K562 (cell line): ENCODE data around the gene WNT7B. TPM values are rescaled to one million over a fixed set of nuclear protein-coding genes. Genes with fewer than 3 reads are reported as not detected.
A peak's percentile ranks its signal among the peaks of the same experiment; 100 is the strongest.

Experiments
- ATAC-seq: fragments of 200-7000 bp; cut with Tn5 transposase; 3 replicates; pipeline ENCODE4 v1.9.1; 2020; ENCODE audit warnings: moderate library complexity
- BruUV-seq: library from RNA; stranded (reverse); fragments of 400-500 nt; replicated peaks from 2 replicates; lab custom pipeline; 2021; lab: Mats Ljungman, UMichigan
- CTCF ChIA-PET: fragments of 300-600 bp; formaldehyde crosslinking; extraction: SDS; loops from one replicate; lab custom pipeline; 2021; ENCODE audit warnings: low intra/inter-chr PET ratio; lab: Yijun Ruan, JAX
- POLR2A ChIA-PET: fragments of 300-600, 350-650 bp; sonication (Branson Sonifier 250); formaldehyde crosslinking; extraction: SDS; loops from one replicate; lab custom pipeline; 2021; ENCODE audit warnings: antibody characterized with exemption, inconsistent platforms; lab: Yijun Ruan, JAX
- DNase-seq, 4 experiments: peaks; one replicate each; pipeline versions ENCODE4 v3.0.0 to v3.0.0-alpha.2; 2011 to 2018; ENCODE audit warnings: low spot score in 3 of 4, mixed read lengths in 3 of 4; ENCODE audit errors: extremely low read depth in 1 of 4
- FAIRE-seq: peaks from 2 replicates; lab custom pipeline; 2011; peaks lifted over from hg19 to GRCh38; lab: Jason Lieb, UNC
- H2AFZ ChIP-seq: 2 replicates; pipeline ENCODE4 v1.6.0; 2011; ENCODE audit warnings: low read depth, low read length, control low read depth, inconsistent platforms
- H3K27ac ChIP-seq: fragments of 200-600 bp; 3 replicates; pipeline ENCODE4 v1.8.0; 2011; ENCODE audit warnings: low read depth, mild to moderate bottlenecking, control low read depth, inconsistent platforms, low read length, moderate library complexity, mixed read lengths; ENCODE audit errors: extremely low read depth
- H3K27me3 ChIP-seq, 2 experiments: fragments of 300-600 bp in 1 of 2; 2 replicates in 1 of 2; 3 replicates in 1 of 2; pipeline versions ENCODE4 v1.6.0 to v1.8.0; 2011; ENCODE audit warnings: inconsistent platforms in 2 of 2, low read length in 2 of 2, mild to moderate bottlenecking in 1 of 2, mixed read lengths in 1 of 2, moderate library complexity in 1 of 2; ENCODE audit not compliant: control insufficient read depth in 2 of 2, insufficient read depth in 2 of 2
- H3K36me3 ChIP-seq: fragments of 300-600 bp; 3 replicates; pipeline ENCODE4 v1.8.0; 2011; ENCODE audit warnings: mild to moderate bottlenecking, low read length, inconsistent platforms; ENCODE audit not compliant: control insufficient read depth, insufficient read depth
- H3K4me1 ChIP-seq, 2 experiments: fragments of 200-600 bp in 1 of 2; replicated peaks in 1 of 2; 2 replicates in 1 of 2; 3 replicates in 1 of 2; pipeline versions ENCODE4 v1.5.1 to v1.8.0; 2011; ENCODE audit warnings: inconsistent platforms in 2 of 2, low read length in 2 of 2, mild to moderate bottlenecking in 1 of 2, mixed read lengths in 1 of 2, moderate library complexity in 1 of 2; ENCODE audit not compliant: control insufficient read depth in 2 of 2, insufficient read depth in 2 of 2
- H3K4me2 ChIP-seq: 2 replicates; pipeline ENCODE4 v1.6.1; 2011; ENCODE audit warnings: low read length, control low read depth, inconsistent platforms, mixed read lengths; ENCODE audit not compliant: insufficient read depth
- H3K4me3 ChIP-seq: fragments of 200-600 bp; sonication (generic), shearing (Covaris generic); 2 replicates; pipeline ENCODE4 v1.5.1; 2016; ENCODE audit warnings: control low read depth, inconsistent platforms
- H3K79me2 ChIP-seq: fragments of 200-600 bp; 3 replicates; pipeline ENCODE4 v1.8.0; 2011; ENCODE audit warnings: low read length, inconsistent platforms; ENCODE audit not compliant: control insufficient read depth, insufficient read depth
- H3K9ac ChIP-seq, 2 experiments: 2 replicates each; pipeline versions ENCODE4 v1.6.0 to v1.6.1; 2011; ENCODE audit warnings: low read depth in 2 of 2, low read length in 2 of 2, control low read depth in 1 of 2, inconsistent platforms in 1 of 2, mild to moderate bottlenecking in 1 of 2, mixed read lengths in 1 of 2; ENCODE audit not compliant: insufficient read depth in 1 of 2
- H3K9me1 ChIP-seq: one replicate; pipeline ENCODE4 v1.6.0; 2011; ENCODE audit warnings: inconsistent platforms, mild to moderate bottlenecking, low read length, moderate library complexity; ENCODE audit not compliant: control insufficient read depth, insufficient read depth
- H3K9me3 ChIP-seq: replicated peaks from 2 replicates; pipeline ENCODE4 v1.5.1; 2011; ENCODE audit warnings: low read depth, low read length, inconsistent platforms; ENCODE audit not compliant: control insufficient read depth, insufficient read depth
- H4K20me1 ChIP-seq: replicated peaks from 2 replicates; pipeline ENCODE4 v1.6.1; 2011; ENCODE audit warnings: low read length, inconsistent platforms, mixed read lengths; ENCODE audit not compliant: control insufficient read depth, insufficient read depth
- BCOR ChIP-seq: fragments of 450-650 bp; IDR thresholded peaks from 2 replicates; pipeline ENCODE4 v1.6.1; 2016
- ESRRA ChIP-seq: fragments of 450-650 bp; IDR thresholded peaks from 2 replicates; pipeline ENCODE4 v1.6.1; 2014; ENCODE audit warnings: low read depth, mild to moderate bottlenecking, moderate library complexity, borderline replicate concordance
- KDM1A ChIP-seq, 2 experiments: fragments of 450-650 bp; IDR thresholded peaks; 2 replicates each; pipeline ENCODE4 v1.6.1; 2016; ENCODE audit warnings: mild to moderate bottlenecking in 2 of 2
- PPARD ChIP-seq: fragments of 250-450 bp; sonication (Bioruptor Pico); IDR thresholded peaks from 2 replicates; pipeline ENCODE4 v1.8.0; 2022; ENCODE audit warnings: inconsistent platforms, mild to moderate bottlenecking, moderate library complexity
- RBFOX2 ChIP-seq: fragments of 200-400 bp; formaldehyde crosslinking; IDR thresholded peaks from 2 replicates; pipeline ENCODE4 v1.6.1; 2017; ENCODE audit warnings: low read depth, mild to moderate bottlenecking, low read length, moderate library complexity
- RBM25 ChIP-seq: fragments of 200-400 bp; formaldehyde crosslinking; IDR thresholded peaks from 2 replicates; pipeline ENCODE4 v1.6.1; 2018; ENCODE audit warnings: low read length, low read depth, moderate library complexity; ENCODE audit not compliant: severe bottlenecking
- ZSCAN29 ChIP-seq: fragments of 450-650 bp; IDR thresholded peaks from 2 replicates; pipeline ENCODE4 v1.6.1; 2017
- WGBS: fragments of 100-300 bp; shearing (Covaris generic); methylation state at CpG from one replicate; pipeline ENCODE4 v1.1.6; 2016; ENCODE audit warnings: low coverage, mixed read lengths; ENCODE audit not compliant: insufficient coverage; ENCODE audit errors: missing lambda C conversion rate; 5-methylcytosine and 5-hydroxymethylcytosine counted together
- in situ Hi-C: fragments of 300-500 bp; cut with MboI; formaldehyde crosslinking; loops from 4 replicates; pipeline ENCODE4 v1.15.0; 2018; ENCODE audit warnings: inconsistent platforms, mixed read lengths
- intact Hi-C: fragments of 100-400 bp; cut with micrococcal nuclease; formaldehyde crosslinking; loops from 2 replicates; pipeline ENCODE4 v1.14.2; 2022
- polyA plus RNA-seq, 8 experiments: library from polyadenylated mRNA; depleted of rRNA in 4 of 8; stranded (reverse) in 5 of 8; unstranded in 3 of 8; fragments of >200 nt; fragmentation: Nextera tagmentation in 2 of 8; fragmentation: Illumina TruSeq in 1 of 8; extraction: Ambion mirVana in 2 of 8; extraction: Trizol in 1 of 8; gene quantifications; 2 replicates each; pipeline versions ENCODE4 v1.2.1 to v1.2.3, GENCODE V29; 2011 to 2014; ENCODE audit warnings: inconsistent platforms in 1 of 8, missing spikeins in 1 of 8
- total RNA-seq, 7 experiments: library from RNA; depleted of rRNA in 6 of 7; stranded (reverse); fragments of >200 nt in 6 of 7; fragmentation: Illumina TruSeq in 2 of 7; extraction: Trizol in 2 of 7; gene quantifications; 2 replicates each; pipeline versions ENCODE4 v1.2.1 to v1.2.3, GENCODE V29; 2011 to 2021; ENCODE audit warnings: low replicate concordance in 1 of 7

Gene WNT7B
- total and polyA plus RNA-seq, 9 of the 15 experiments (the other 6 are each of a cell fraction or from before 2014, with no cell fraction given): not detected

- in situ Hi-C loops: no loop called here
- BruUV-seq: no TSS peak
- no peak for FAIRE-seq
- Histone ChIP-seq H2AFZ (no peak overlapping the region), H3K36me3 (no peaks in the 10 kb centered on the region), H3K9me1 (no peaks in the 10 kb centered on the region), H3K9ac (no peak overlapping the region), H3K4me1 (no peaks in the 10 kb centered on the region; a peak in 1 of 5 replicates), H3K27ac (no peak overlapping the region), H3K4me3 (no peak overlapping the region), H3K27me3 (peaks cover 0 to 9% of the 10 kb centered on the region in 2 experiments; a peak in 3 of 5 replicates), H3K4me2 (no peak overlapping the region), H3K79me2 (no peaks in the 10 kb centered on the region), H3K9me3 (no peaks in the 10 kb centered on the region), H4K20me1 (0 out of 2 replicates have a peak, but pooled peaks cover 2% of the 10 kb centered on the region)
- no peak for ATAC-seq
- peak; percentile 53; the same call in 1 of the 2 replicates for TF ChIP-seq BCOR
- no peak for TF ChIP-seq RBFOX2
- no peak for TF ChIP-seq PPARD (CRISPR knock-in tag)
- TF ChIP-seq RBM25: peak; percentile 61
- TF ChIP-seq ZSCAN29: no peak
- 0 out of 4 replicates have a peak, but pooled peaks of 1 of the 2 experiments have one; percentile 13 for TF ChIP-seq KDM1A (IDR thresholded peaks at IDR 0.05)
- TF ChIP-seq ESRRA: peak; percentile 89
- no peak for DNase-seq
- 2% methylated on average over 9 of the region's 14 CpGs for WGBS
- ChIA-PET POLR2A (no interaction called here), CTCF (no interaction called here)
- intact Hi-C loops: no loop called here
Observed at GRCh38 chr22:45917700-45918458, 59.1 kb downstream of the WNT7B start.
